ENCODE results near the gene PLD1.
A peak's percentile ranks its signal among the peaks of the same experiment; 100 is the strongest.
"Not testable (repeated sequence)": the region's sequence is repeated elsewhere in the genome, so short reads cannot be mapped to it uniquely, and the experiment has no call there.

The PLD1 gene

GRCh38 chr3:171649911-171650592 lies 160.2 kb downstream of the PLD1 start:
- 93% methylated on average over 10 of the region's 10 CpGs for WGBS
- H3K27ac ChIP-seq (ENCODE audit: low read depth, low read length) = no peak overlapping the region
- H3K9me3 ChIP-seq (ENCODE audit: insufficient read depth, low read depth, low read length) = no peaks in the 10 kb centered on the region
- no peaks in the 10 kb centered on the region for H3K36me3 ChIP-seq (ENCODE audit: insufficient read depth, low read length)
- no peaks in the 10 kb centered on the region for H3K4me1 ChIP-seq (ENCODE audit: insufficient read depth, low read length)
- H3K4me3 ChIP-seq (ENCODE audit: low read length) = no peak overlapping the region
- H3K9ac ChIP-seq (ENCODE audit: low read depth, low read length) = no peak overlapping the region
- no peaks in the 10 kb centered on the region for H3K27me3 ChIP-seq (ENCODE audit: insufficient read depth, low read length)

- Histone ChIP-seq H3K36me3 (ENCODE audit: insufficient read depth, low read length) (no peaks in the 10 kb centered on the region), H3K9me3 (ENCODE audit: insufficient read depth, low read depth, low read length) (no peaks in the 10 kb centered on the region), H3K4me1 (ENCODE audit: insufficient read depth, low read length) (no peaks in the 10 kb centered on the region), H3K27ac (ENCODE audit: low read depth, low read length) (no peak overlapping the region), H3K9ac (ENCODE audit: low read depth, low read length) (no peak overlapping the region), H3K4me3 (ENCODE audit: low read length) (no peak overlapping the region), H3K27me3 (ENCODE audit: insufficient read depth, low read length) (no peaks in the 10 kb centered on the region)
- WGBS = 91% methylated on average over 4 of the region's 4 CpGs
Observed at GRCh38 chr3:171649267-171649666, 161.0 kb downstream of the PLD1 start.

DNA sequence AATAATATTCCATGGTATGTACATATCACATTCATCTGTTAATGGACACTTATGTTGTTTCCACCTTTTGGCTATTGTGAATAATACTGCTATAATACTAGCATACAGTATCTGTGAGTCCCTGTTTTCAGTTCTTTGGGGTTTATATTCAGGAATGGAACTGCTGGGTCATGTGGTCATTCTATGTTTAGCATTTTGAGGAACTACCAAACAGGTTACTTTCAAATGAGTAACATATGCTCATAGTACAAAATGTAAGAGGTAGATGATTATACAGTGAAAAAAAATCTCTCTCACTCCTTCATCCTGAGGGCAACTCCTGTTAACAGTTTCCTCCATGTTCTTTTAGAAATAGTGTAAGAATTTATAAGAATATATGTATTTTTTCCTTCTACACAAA lies 162.2 kb downstream of the PLD1 start:
- H3K36me3 ChIP-seq (ENCODE audit: insufficient read depth, low read length) = no peaks in the 10 kb centered on the region
- no peak overlapping the region for H3K9ac ChIP-seq (ENCODE audit: low read depth, low read length)
- no peaks in the 10 kb centered on the region for H3K27me3 ChIP-seq (ENCODE audit: insufficient read depth, low read length)
- H3K9me3 ChIP-seq (ENCODE audit: insufficient read depth, low read depth, low read length) = no peaks in the 10 kb centered on the region
- H3K27ac ChIP-seq (ENCODE audit: low read depth, low read length) = no peak overlapping the region
- H3K4me1 ChIP-seq (ENCODE audit: insufficient read depth, low read length) = no peaks in the 10 kb centered on the region
- H3K4me3 ChIP-seq (ENCODE audit: low read length) = no peak overlapping the region

GRCh38 chr3:171646357-171647133 lies 163.7 kb downstream of the PLD1 start:
- Histone ChIP-seq H3K4me1 (ENCODE audit: insufficient read depth, low read length) (no peaks in the 10 kb centered on the region), H3K9me3 (ENCODE audit: insufficient read depth, low read depth, low read length) (no peaks in the 10 kb centered on the region), H3K4me3 (ENCODE audit: low read length) (no peak overlapping the region), H3K27me3 (ENCODE audit: insufficient read depth, low read length) (no peaks in the 10 kb centered on the region), H3K36me3 (ENCODE audit: insufficient read depth, low read length) (no peaks in the 10 kb centered on the region), H3K27ac (ENCODE audit: low read depth, low read length) (no peak overlapping the region), H3K9ac (ENCODE audit: low read depth, low read length) (no peak overlapping the region)
- 78% methylated on average over 4 of the region's 4 CpGs for WGBS

GRCh38 chr3:171644681-171645080 lies 165.6 kb downstream of the PLD1 start:
- H3K4me3 ChIP-seq (ENCODE audit: low read length) = no peak overlapping the region
- H3K9me3 ChIP-seq (ENCODE audit: insufficient read depth, low read depth, low read length) = no peaks in the 10 kb centered on the region
- whole genome bisulfite sequencing = 97% methylated on average over 8 of the region's 8 CpGs
- H3K36me3 ChIP-seq (ENCODE audit: insufficient read depth, low read length) = no peaks in the 10 kb centered on the region
- H3K9ac ChIP-seq (ENCODE audit: low read depth, low read length) = no peak overlapping the region
- H3K27me3 ChIP-seq (ENCODE audit: insufficient read depth, low read length) = no peaks in the 10 kb centered on the region
- no peak overlapping the region for H3K27ac ChIP-seq (ENCODE audit: low read depth, low read length)
- 0 out of 2 replicates have a peak, but pooled peaks cover 2% of the 10 kb centered on the region for H3K4me1 ChIP-seq (ENCODE audit: insufficient read depth, low read length)

DNA sequence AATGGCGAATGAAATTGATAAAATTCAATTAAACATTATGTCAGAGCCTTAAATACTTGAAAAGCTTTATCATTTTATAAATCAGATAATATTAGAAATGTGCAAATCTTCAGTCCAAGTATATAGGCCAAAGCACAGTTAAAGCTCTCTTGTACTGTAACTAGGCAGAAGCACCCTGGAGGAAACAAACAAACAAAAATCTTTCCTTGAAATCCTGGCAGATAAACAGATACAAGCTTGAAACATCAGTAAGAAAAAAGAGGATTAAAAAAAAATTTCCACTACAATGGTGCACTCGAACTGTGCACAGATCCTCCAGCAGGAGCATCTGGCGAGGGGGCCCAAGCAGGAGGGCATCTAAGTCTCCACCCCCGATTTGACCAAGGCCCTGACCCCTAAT lies 166.6 kb downstream of the PLD1 start:
- H3K9ac ChIP-seq (ENCODE audit: low read depth, low read length) = no peak overlapping the region
- 79% methylated on average over 3 of the region's 4 CpGs for WGBS
- no peaks in the 10 kb centered on the region for H3K27me3 ChIP-seq (ENCODE audit: insufficient read depth, low read length)
- no peaks in the 10 kb centered on the region for H3K9me3 ChIP-seq (ENCODE audit: insufficient read depth, low read depth, low read length)
- H3K36me3 ChIP-seq (ENCODE audit: insufficient read depth, low read length) = no peaks in the 10 kb centered on the region
- no peak overlapping the region for H3K27ac ChIP-seq (ENCODE audit: low read depth, low read length)
- H3K4me1 ChIP-seq (ENCODE audit: insufficient read depth, low read length) = 0 out of 2 replicates have a peak, but pooled peaks cover 2% of the 10 kb centered on the region
- H3K4me3 ChIP-seq (ENCODE audit: low read length) = no peak overlapping the region

DNA sequence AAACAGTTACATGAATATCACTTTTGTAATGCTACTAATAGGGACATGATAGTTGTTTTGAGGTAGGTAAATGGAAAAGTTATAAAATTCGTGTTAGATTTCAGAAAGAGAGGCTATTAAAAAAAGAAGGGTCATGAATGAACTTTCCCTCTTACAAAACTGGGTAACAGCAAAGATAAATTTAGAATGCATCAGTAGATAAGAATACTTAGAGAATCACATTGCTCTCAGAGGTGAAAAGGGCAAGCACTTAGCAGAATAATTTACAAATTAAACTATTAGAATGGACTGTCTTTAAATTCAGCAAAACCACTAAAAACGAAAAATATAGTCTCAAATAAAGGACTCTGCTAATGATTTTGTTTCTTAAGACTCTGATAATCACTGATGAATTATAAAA lies 167.2 kb downstream of the PLD1 start:
- Histone ChIP-seq H3K27me3 (ENCODE audit: insufficient read depth, low read length) (no peaks in the 10 kb centered on the region), H3K36me3 (ENCODE audit: insufficient read depth, low read length) (no peaks in the 10 kb centered on the region), H3K4me1 (ENCODE audit: insufficient read depth, low read length) (0 out of 2 replicates have a peak, but pooled peaks cover 2% of the 10 kb centered on the region), H3K4me3 (ENCODE audit: low read length) (no peak overlapping the region), H3K9ac (ENCODE audit: low read depth, low read length) (no peak overlapping the region), H3K9me3 (ENCODE audit: insufficient read depth, low read depth, low read length) (no peaks in the 10 kb centered on the region), H3K27ac (ENCODE audit: low read depth, low read length) (no peak overlapping the region)
- WGBS = 85% methylated on average over 1 of the region's 2 CpGs

- WGBS = 58% methylated on average over 2 of the region's 2 CpGs
- H3K27ac ChIP-seq (ENCODE audit: low read depth, low read length) = 0 out of 2 replicates have a peak overlapping the region, but pooled peaks have one; percentile 11
Observed at GRCh38 chr3:171640520-171641412, 169.5 kb downstream of the PLD1 start.

DNA sequence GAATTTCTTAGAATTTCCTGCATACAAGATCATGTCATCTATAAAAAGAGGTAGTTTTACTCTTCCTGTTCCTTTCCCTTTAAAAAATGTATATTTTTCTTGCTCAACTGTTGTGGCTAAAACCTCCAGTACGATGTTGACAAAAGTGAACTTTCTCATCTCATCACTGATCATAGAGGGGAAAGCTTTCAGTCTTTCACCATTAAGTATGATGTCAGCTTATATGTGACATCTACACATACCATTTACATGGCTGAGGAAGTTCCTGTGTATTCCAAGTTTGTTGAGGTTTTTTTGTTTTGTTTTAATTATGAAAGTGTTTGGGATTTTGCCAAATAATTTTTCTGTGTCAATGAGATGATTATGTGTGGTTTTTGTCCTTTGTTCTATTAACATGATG lies 173.6 kb downstream of the PLD1 start:
- WGBS = 89% methylated on average over 1 of the region's 1 CpG
- H3K4me1 ChIP-seq (ENCODE audit: insufficient read depth, low read length) = 0 out of 2 replicates have a peak, but pooled peaks cover 2% of the 10 kb centered on the region

More at GRCh38 chr3:171640520-171641412, 169.5 kb downstream of the PLD1 start:
- H3K4me1 ChIP-seq (ENCODE audit: insufficient read depth, low read length) = 0 out of 2 replicates have a peak, but pooled peaks cover 2% of the 10 kb centered on the region
- no peaks in the 10 kb centered on the region for H3K9me3 ChIP-seq (ENCODE audit: insufficient read depth, low read depth, low read length)
- H3K4me3 ChIP-seq (ENCODE audit: low read length) = no peak overlapping the region
- H3K36me3 ChIP-seq (ENCODE audit: insufficient read depth, low read length) = no peaks in the 10 kb centered on the region
- H3K9ac ChIP-seq (ENCODE audit: low read depth, low read length) = no peak overlapping the region
- H3K27me3 ChIP-seq (ENCODE audit: insufficient read depth, low read length) = no peaks in the 10 kb centered on the region

DNA sequence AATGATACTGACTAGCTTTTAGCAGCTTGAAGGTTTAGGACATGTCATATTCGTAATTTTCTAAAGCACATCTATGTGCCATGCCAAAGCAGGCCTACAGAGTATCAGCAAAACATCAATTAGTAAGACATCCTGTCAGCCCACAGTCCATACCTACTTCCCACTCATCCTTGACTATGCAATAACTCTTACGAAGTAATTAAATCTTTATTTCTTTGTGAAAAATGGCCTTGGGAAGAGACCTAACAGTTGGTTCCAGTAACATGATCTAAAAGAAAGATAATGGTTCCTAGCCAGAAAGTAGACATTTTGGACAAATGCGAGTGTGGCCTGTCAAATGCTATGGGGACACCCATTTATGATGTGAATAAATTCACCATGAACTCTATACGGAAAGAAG lies 177.5 kb downstream of the PLD1 start:
- H3K36me3 ChIP-seq (ENCODE audit: insufficient read depth, low read length) = no peaks in the 10 kb centered on the region
- H3K4me3 ChIP-seq (ENCODE audit: low read length) = no peak overlapping the region
- H3K27ac ChIP-seq (ENCODE audit: low read depth, low read length) = no peak overlapping the region
- no peaks in the 10 kb centered on the region for H3K27me3 ChIP-seq (ENCODE audit: insufficient read depth, low read length)
- WGBS = 93% methylated on average over 3 of the region's 4 CpGs
- no peaks in the 10 kb centered on the region for H3K9me3 ChIP-seq (ENCODE audit: insufficient read depth, low read depth, low read length)
- H3K4me1 ChIP-seq (ENCODE audit: insufficient read depth, low read length) = no peaks in the 10 kb centered on the region
- H3K9ac ChIP-seq (ENCODE audit: low read depth, low read length) = no peak overlapping the region

More for the DNA sequence above, 173.6 kb downstream of the PLD1 start:
- no peaks in the 10 kb centered on the region for H3K27me3 ChIP-seq (ENCODE audit: insufficient read depth, low read length)
- H3K36me3 ChIP-seq (ENCODE audit: insufficient read depth, low read length) = no peaks in the 10 kb centered on the region
- no peak overlapping the region for H3K4me3 ChIP-seq (ENCODE audit: low read length)
- H3K9me3 ChIP-seq (ENCODE audit: insufficient read depth, low read depth, low read length) = no peaks in the 10 kb centered on the region
- no peak overlapping the region for H3K9ac ChIP-seq (ENCODE audit: low read depth, low read length)
- H3K27ac ChIP-seq (ENCODE audit: low read depth, low read length) = no peak overlapping the region

- peaks cover 15% of the 10 kb centered on the region for H3K9me3 ChIP-seq (ENCODE audit: insufficient read depth, low read depth, low read length)
- H3K4me1 ChIP-seq (ENCODE audit: insufficient read depth, low read length); H3K27ac ChIP-seq (ENCODE audit: low read depth, low read length); H3K4me3 ChIP-seq (ENCODE audit: low read length); H3K27me3 ChIP-seq (ENCODE audit: insufficient read depth, low read length); H3K9ac ChIP-seq (ENCODE audit: low read depth, low read length); H3K36me3 ChIP-seq (ENCODE audit: insufficient read depth, low read length): not testable (repeated sequence)
- WGBS = 94% methylated on average over 2 of the region's 2 CpGs
Observed at GRCh38 chr3:171626799-171627198, 183.5 kb downstream of the PLD1 start.

All from HUES64 (cell line).